Spleen (tissue), 11 donors: ENCODE results near the gene PLCB1. TPM values are rescaled to one million over a fixed set of nuclear protein-coding genes. Genes with fewer than 3 reads are reported as not detected.

ENCODE experiments used
- DNase-seq: peaks from one replicate; pipeline ENCODE4 v3.0.0-alpha.2; 2020
- H3K27ac ChIP-seq, 8 donors: fragments of 200-600 bp; sonication (generic) in 7 of 8; 1 replicate in 4 of 8; 2 replicates in 4 of 8; pipeline versions ENCODE4 v1.5.0 to v1.8.0; 2016 to 2021; ENCODE audit warnings: inconsistent platforms in 4 of 8, mild to moderate bottlenecking in 4 of 8, moderate library complexity in 1 of 8
- H3K27me3 ChIP-seq, 7 donors: fragments of 200-600 bp; sonication (generic) in 6 of 7; replicated peaks in 1 of 7; 1 replicate in 4 of 7; 2 replicates in 3 of 7; pipeline versions ENCODE4 v1.5.0 to v1.8.0; 2016 to 2021; ENCODE audit warnings: inconsistent platforms in 3 of 7, mild to moderate bottlenecking in 1 of 7
- H3K36me3 ChIP-seq, 6 donors: fragments of 200-600 bp; sonication (generic) in 5 of 6; 1 replicate in 4 of 6; 2 replicates in 2 of 6; pipeline versions ENCODE4 v1.5.0 to v1.8.0; 2016 to 2021; ENCODE audit warnings: inconsistent platforms in 2 of 6
- H3K4me1 ChIP-seq, 6 donors: fragments of 200-600 bp; sonication (generic) in 5 of 6; 1 replicate in 3 of 6; 2 replicates in 3 of 6; pipeline versions ENCODE4 v1.5.0 to v1.8.0; 2016 to 2021; ENCODE audit warnings: inconsistent platforms in 3 of 6
- H3K4me3 ChIP-seq, 8 donors: fragments of 200-600 bp; sonication (generic) in 7 of 8; 1 replicate in 4 of 8; 2 replicates in 4 of 8; pipeline versions ENCODE4 v1.5.0 to v1.8.0; 2016 to 2021; ENCODE audit warnings: inconsistent platforms in 4 of 8, mild to moderate bottlenecking in 4 of 8, moderate library complexity in 2 of 8
- H3K9me3 ChIP-seq, 8 donors: fragments of 200-600 bp; sonication (generic) in 7 of 8; 1 replicate in 4 of 8; 2 replicates in 4 of 8; pipeline versions ENCODE4 v1.5.0 to v1.8.0; 2016 to 2021; ENCODE audit warnings: inconsistent platforms in 4 of 8
- CTCF ChIP-seq, 11 experiments: fragments of 200-600 bp in 7 of 11; fragments of 450-650 bp in 4 of 11; sonication (generic) in 4 of 11; IDR thresholded peaks in 8 of 11; conservative IDR thresholded peaks in 3 of 11; 1 replicate in 7 of 11; 2 replicates in 4 of 11; pipeline versions ENCODE4 v1.4.0 to v1.8.0; 2016 to 2021; ENCODE audit warnings: antibody characterized with exemption in 11 of 11, inconsistent platforms in 4 of 11, mild to moderate bottlenecking in 1 of 11
- POLR2A ChIP-seq, 3 donors: fragments of 450-650 bp; IDR thresholded peaks; one replicate each; pipeline ENCODE4 v1.5.1; 2017; ENCODE audit warnings: antibody characterized with exemption in 3 of 3, mild to moderate bottlenecking in 1 of 3
- POLR2AphosphoS5 ChIP-seq, 3 donors: sonication (generic); formaldehyde crosslinking; IDR thresholded peaks; one replicate each; pipeline ENCODE4 v1.5.1; 2017; ENCODE audit warnings: antibody characterized with exemption in 3 of 3
- WGBS, 5 donors: extraction: QIAGEN DNeasy Blood & Tissue Kit in 3 of 5; methylation state at CpG; one replicate each; pipeline versions ENCODE4 v1.1.5 to v1.1.7; 2013 to 2018; 5-methylcytosine and 5-hydroxymethylcytosine counted together
- intact Hi-C: fragments of 100-400 bp; cut with DNase I; formaldehyde crosslinking; loops from one replicate; pipeline ENCODE4 v1.15.0; 2023; ENCODE audit warnings: low total_unique reads
- polyA plus RNA-seq, 3 donors: library from polyadenylated mRNA; stranded (reverse); fragments of 200-250 nt; gene quantifications; one replicate each; pipeline ENCODE4 v1.2.1, GENCODE V29; 2013
- total RNA-seq, 7 donors: library from RNA; depleted of rRNA in 3 of 7; stranded (reverse); fragments of >200 nt in 3 of 7; fragmentation: NEBNext Ultra II Directional in 4 of 7; extraction: Animal tissue kit (Norgen Biotek cat#: 25700) in 4 of 7; gene quantifications; one replicate each; pipeline versions ENCODE4 v1.1.0 to v1.2.1, GENCODE V29; 2016 to 2021
- donor health status: healthy with polysubstance abuse.
- donor health status: DM: no; HTN: no; CAD: no; lungs with moderate emphysema.
- donor health status: DM: no; HTN: no; CAD: no.
- donor health status: Bipolar disorder and iron deficiency.
- donor health status: healthy.
- donor health status: DM: no; HTN: no; CAD: no.
- donor health status: DM: yes; HTN: yes; CAD: no.

Gene PLCB1
- total and polyA plus RNA-seq, 10 donors = 1.0 to 33.7 (median 16.2) TPM

- H3K4me3 ChIP-seq = no peak overlapping the region
- DNase-seq = no peak
- 76 to 92% (median 88%) methylated on average over 2 of the region's 2 CpGs for WGBS, 5 donors
- no peaks in the 10 kb centered on the region for H3K9me3 ChIP-seq
- no peaks in the 10 kb centered on the region for H3K27me3 ChIP-seq
- H3K4me1 ChIP-seq = no peaks in the 10 kb centered on the region
- intact Hi-C loops = no loop called here
- TF ChIP-seq POLR2AphosphoS5 (IDR thresholded peaks at IDR 0.05) (no peak), CTCF (IDR thresholded peaks at IDR 0.05 in 8 of 11, conservative IDR thresholded peaks at IDR 0.05 in 3 of 11) (peak in 1 of 11 experiments; percentile 26)
- no peaks in the 10 kb centered on the region for H3K36me3 ChIP-seq
- no peak overlapping the region for H3K27ac ChIP-seq
Measured at GRCh38 chr20:8443464-8444072, 311.5 kb downstream of the PLCB1 start.

GRCh38 chr20:8447262-8448120 lies 315.4 kb downstream of the PLCB1 start:
- no peaks in the 10 kb centered on the region for H3K4me1 ChIP-seq
- no peak overlapping the region for H3K27ac ChIP-seq
- no peaks in the 10 kb centered on the region for H3K36me3 ChIP-seq
- H3K4me3 ChIP-seq = no peak overlapping the region
- intact Hi-C loops = no loop called here
- WGBS, 5 donors = 83 to 93% (median 89%) methylated on average over 3 of the region's 3 CpGs
- no peak for TF ChIP-seq POLR2AphosphoS5 (IDR thresholded peaks at IDR 0.05)
- no peak for TF ChIP-seq POLR2A (IDR thresholded peaks at IDR 0.05)
- TF ChIP-seq CTCF (IDR thresholded peaks at IDR 0.05 in 8 of 11, conservative IDR thresholded peaks at IDR 0.05 in 3 of 11) = no peak
- no peaks in the 10 kb centered on the region for H3K27me3 ChIP-seq
- no peaks in the 10 kb centered on the region for H3K9me3 ChIP-seq
- no peak for DNase-seq

GRCh38 chr20:8449123-8449522 lies 317.1 kb downstream of the PLCB1 start:
- Histone ChIP-seq H3K27ac (no peak overlapping the region), H3K4me3 (no peak overlapping the region), H3K36me3 (no peaks in the 10 kb centered on the region), H3K9me3 (no peaks in the 10 kb centered on the region), H3K27me3 (no peaks in the 10 kb centered on the region), H3K4me1 (no peaks in the 10 kb centered on the region)
- no peak for TF ChIP-seq CTCF (IDR thresholded peaks at IDR 0.05 in 8 of 11, conservative IDR thresholded peaks at IDR 0.05 in 3 of 11)
- TF ChIP-seq POLR2A (IDR thresholded peaks at IDR 0.05) = no peak
- TF ChIP-seq POLR2AphosphoS5 (IDR thresholded peaks at IDR 0.05) = no peak
- WGBS, 5 donors = 82 to 95% (median 88%) methylated on average over 5 of the region's 5 CpGs
- no peak for DNase-seq
- intact Hi-C loops = no loop called here

- H3K36me3 ChIP-seq = no peaks in the 10 kb centered on the region
- 57 to 88% (median 79%) methylated on average over 6 of the region's 6 CpGs for WGBS, 5 donors
- no peak overlapping the region for H3K27ac ChIP-seq
- DNase-seq = no peak
- TF ChIP-seq POLR2A (IDR thresholded peaks at IDR 0.05) (no peak), CTCF (IDR thresholded peaks at IDR 0.05 in 8 of 11, conservative IDR thresholded peaks at IDR 0.05 in 3 of 11) (peak in 4 of 11 experiments; percentile 16 to 32 (median 21)), POLR2AphosphoS5 (IDR thresholded peaks at IDR 0.05) (no peak)
- peaks cover 0 to 10% (median 0%) of the 10 kb centered on the region in 6 donors for H3K4me1 ChIP-seq
- intact Hi-C loops = no loop called here
- H3K27me3 ChIP-seq = no peaks in the 10 kb centered on the region
- H3K4me3 ChIP-seq = no peak overlapping the region
- H3K9me3 ChIP-seq = no peaks in the 10 kb centered on the region
Measured at GRCh38 chr20:8454137-8454712, 322.2 kb downstream of the PLCB1 start.
